ENCODE results near the gene FRMD4A.

GRCh38 chr10:14291296-14291695 lies 39.4 kb downstream of the FRMD4A start:
- no peak for TF ChIP-seq POLR2AphosphoS5 (IDR thresholded peaks at IDR 0.05; ENCODE audit: low read depth, low read length)
- TF ChIP-seq POLR2A (IDR thresholded peaks at IDR 0.05; ENCODE audit: low read depth, low read length) = no peak
- no peak for TF ChIP-seq TAF1 (IDR thresholded peaks at IDR 0.05; ENCODE audit: low read depth, low read length)
- TF ChIP-seq POU2F2 (IDR thresholded peaks at IDR 0.05; ENCODE audit: low read depth, low read length) = no peak
- TF ChIP-seq SPI1 (IDR thresholded peaks at IDR 0.05; ENCODE audit: low read depth, low read length) = no peak
- TF ChIP-seq PAX5 (IDR thresholded peaks at IDR 0.05; ENCODE audit: insufficient read depth, low read length, severe bottlenecking) = no peak
